ENCODE data around the gene CLASP1. TPM values are rescaled to one million over a fixed set of nuclear protein-coding genes. Genes with fewer than 3 reads are reported as not detected.

Gene CLASP1
- total RNA-seq = 45.9 and 68.0 TPM in 2 replicates
- polyA plus RNA-seq = 18.9 and 20.1 TPM in 2 replicates

GRCh38 chr2:121649149-121649595 lies at the start of gene CLASP1:
Gene CLASP1, minus strand, starts transcription at chr2:121649462. Its CDS starts 43,567 bp downstream, at chr2:121605895.
- no peak for TF ChIP-seq EZH2phosphoT487 (IDR thresholded peaks at IDR 0.05; ENCODE audit: low read depth, severe bottlenecking, unreplicated experiment)
- TF ChIP-seq CTCF (IDR thresholded peaks at IDR 0.05; ENCODE audit: poor library complexity) = no peak
- no peak for TF ChIP-seq EZH2 (IDR thresholded peaks at IDR 0.05; ENCODE audit: borderline replicate concordance)
- DNase-seq (ENCODE audit: low spot score) = peak; percentile 76
- no peaks in the 10 kb centered on the region for H3K9me2 ChIP-seq (replicated peaks; ENCODE audit: insufficient read depth)
- H3K27me3 ChIP-seq = no peaks in the 10 kb centered on the region
- H3K4me2 ChIP-seq = peak within 1 kb of the TSS; percentile 97
- WGBS (ENCODE audit: low lambda C conversion rate, missing lambda C conversion rate) = under 1% methylated on average over 26 of the region's 36 CpGs
- peak within 1 kb of the TSS; percentile 96 for H3K27ac ChIP-seq
- peak within 1 kb of the TSS; percentile 95 for H2AFZ ChIP-seq
- H3K9me3 ChIP-seq (ENCODE audit: low read depth) = no peaks in the 10 kb centered on the region
- peaks cover 14% of the 10 kb centered on the region for H3K4me1 ChIP-seq (ENCODE audit: insufficient read depth)
- H3K79me2 ChIP-seq = peaks cover 62% of the 10 kb centered on the region
- peaks cover 14% of the 10 kb centered on the region for H4K20me1 ChIP-seq (ENCODE audit: insufficient read depth, poor library complexity, severe bottlenecking)
- H3K4me3 ChIP-seq = peak within 1 kb of the TSS; percentile 95
- H3K36me3 ChIP-seq (replicated peaks; ENCODE audit: insufficient read depth, low read depth) = no peaks in the 10 kb centered on the region

GRCh38 chr2:121698318-121698930 lies 49.2 kb upstream of the CLASP1 start:
- 93% methylated on average over 11 of the region's 11 CpGs for WGBS (ENCODE audit: low lambda C conversion rate, missing lambda C conversion rate)
- Histone ChIP-seq H3K27ac (no peak overlapping the region), H3K4me3 (no peak overlapping the region), H3K4me1 (ENCODE audit: insufficient read depth) (no peaks in the 10 kb centered on the region), H3K9me2 (replicated peaks; ENCODE audit: insufficient read depth) (no peaks in the 10 kb centered on the region), H4K20me1 (ENCODE audit: insufficient read depth, poor library complexity, severe bottlenecking) (no peaks in the 10 kb centered on the region), H3K9me3 (ENCODE audit: low read depth) (no peaks in the 10 kb centered on the region), H2AFZ (no peak overlapping the region), H3K79me2 (no peaks in the 10 kb centered on the region), H3K36me3 (replicated peaks; ENCODE audit: insufficient read depth, low read depth) (no peaks in the 10 kb centered on the region), H3K4me2 (no peak overlapping the region), H3K27me3 (no peaks in the 10 kb centered on the region)
- TF ChIP-seq EZH2phosphoT487 (IDR thresholded peaks at IDR 0.05; ENCODE audit: low read depth, severe bottlenecking, unreplicated experiment) (no peak), CTCF (IDR thresholded peaks at IDR 0.05; ENCODE audit: poor library complexity) (no peak), EZH2 (IDR thresholded peaks at IDR 0.05; ENCODE audit: borderline replicate concordance) (no peak)
- DNase-seq (ENCODE audit: low spot score) = no peak

GRCh38 chr2:121697108-121697631 lies 47.9 kb upstream of the CLASP1 start:
- Histone ChIP-seq H3K4me1 (ENCODE audit: insufficient read depth) (no peaks in the 10 kb centered on the region), H3K9me2 (replicated peaks; ENCODE audit: insufficient read depth) (no peaks in the 10 kb centered on the region), H3K27ac (no peak overlapping the region), H3K36me3 (replicated peaks; ENCODE audit: insufficient read depth, low read depth) (no peaks in the 10 kb centered on the region), H3K4me3 (no peak overlapping the region), H3K79me2 (no peaks in the 10 kb centered on the region), H4K20me1 (ENCODE audit: insufficient read depth, poor library complexity, severe bottlenecking) (no peaks in the 10 kb centered on the region), H2AFZ (no peak overlapping the region), H3K27me3 (no peaks in the 10 kb centered on the region), H3K9me3 (ENCODE audit: low read depth) (no peaks in the 10 kb centered on the region), H3K4me2 (no peak overlapping the region)
- DNase-seq (ENCODE audit: low spot score) = no peak
- WGBS (ENCODE audit: low lambda C conversion rate, missing lambda C conversion rate) = 58% methylated on average over 4 of the region's 4 CpGs
- TF ChIP-seq CTCF (IDR thresholded peaks at IDR 0.05; ENCODE audit: poor library complexity) = no peak
- TF ChIP-seq EZH2phosphoT487 (IDR thresholded peaks at IDR 0.05; ENCODE audit: low read depth, severe bottlenecking, unreplicated experiment) = no peak
- TF ChIP-seq EZH2 (IDR thresholded peaks at IDR 0.05; ENCODE audit: borderline replicate concordance) = no peak

Measured in hepatocyte (in vitro differentiated cells).